HepG2 (cell line): ENCODE data around the gene ARHGAP5. TPM values are rescaled to one million over a fixed set of nuclear protein-coding genes. Genes with fewer than 3 reads are reported as not detected.

Experiments
- ATF7-NPFF ChIP-seq: sonication (generic); formaldehyde crosslinking; IDR thresholded peaks from 2 replicates; pipeline ENCODE4 v1.8.1; 2023; ENCODE audit warnings: mild to moderate bottlenecking, low read depth, missing genetic modification reagents, moderate library complexity
- DDIT3 ChIP-seq: sonication (generic); formaldehyde crosslinking; IDR thresholded peaks from 2 replicates; pipeline ENCODE4 v1.4.0; 2020; ENCODE audit warnings: mild to moderate bottlenecking, missing genetic modification reagents
- HNF1B ChIP-seq: sonication (generic); formaldehyde crosslinking; IDR thresholded peaks from 2 replicates; pipeline ENCODE4 v1.5.1; 2020; ENCODE audit warnings: mild to moderate bottlenecking, moderate library complexity, missing genetic modification reagents
- KLF13 ChIP-seq: sonication (generic); formaldehyde crosslinking; IDR thresholded peaks from 2 replicates; pipeline ENCODE4 v1.4.0; 2020; ENCODE audit warnings: mild to moderate bottlenecking, missing genetic modification reagents
- PITX1 ChIP-seq: sonication (generic); formaldehyde crosslinking; IDR thresholded peaks from 2 replicates; pipeline ENCODE4 v1.5.1; 2020; ENCODE audit warnings: mild to moderate bottlenecking, missing genetic modification reagents
- TBX3 ChIP-seq: fragments of 450-650 bp; IDR thresholded peaks from 2 replicates; pipeline ENCODE4 v1.6.1; 2017; ENCODE audit warnings: antibody characterized with exemption, mild to moderate bottlenecking, inconsistent platforms, borderline replicate concordance
- YEATS4 ChIP-seq: sonication (generic); formaldehyde crosslinking; IDR thresholded peaks from 2 replicates; pipeline ENCODE4 v1.4.0; 2020; ENCODE audit warnings: missing genetic modification reagents, borderline replicate concordance
- ZBTB39 ChIP-seq: sonication (generic); formaldehyde crosslinking; IDR thresholded peaks from 2 replicates; pipeline ENCODE4 v1.5.0; 2020; ENCODE audit warnings: missing genetic modification reagents
- ZHX1 ChIP-seq: sonication (generic); formaldehyde crosslinking; IDR thresholded peaks from 2 replicates; pipeline ENCODE4 v1.8.1; 2022; ENCODE audit warnings: low read depth, mild to moderate bottlenecking, missing genetic modification reagents
- ZNF777 ChIP-seq: sonication (generic); formaldehyde crosslinking; IDR thresholded peaks from 2 replicates; pipeline ENCODE4 v1.4.0; 2020; ENCODE audit warnings: missing genetic modification reagents
- ZNF850 ChIP-seq: sonication (generic); formaldehyde crosslinking; conservative IDR thresholded peaks from 2 replicates; pipeline ENCODE4 v1.9.0; 2021; ENCODE audit warnings: mild to moderate bottlenecking, missing genetic modification reagents
- polyA plus RNA-seq, 8 experiments: library from polyadenylated mRNA; depleted of rRNA in 3 of 8; stranded (reverse) in 7 of 8; unstranded in 1 of 8; fragments of >200 nt; fragmentation: Illumina TruSeq in 4 of 8; extraction: Trizol in 4 of 8; gene quantifications; 2 replicates each; pipeline versions ENCODE4 v1.2.1 to v1.2.3, GENCODE V29; 2011 to 2016; ENCODE audit warnings: low read depth in 4 of 8, missing spikeins in 1 of 8, mixed read lengths in 1 of 8; ENCODE audit not compliant: insufficient read depth in 1 of 8
- total RNA-seq, 5 experiments: library from RNA; depleted of rRNA; stranded (reverse); fragments of >200 nt; fragmentation: Illumina TruSeq; extraction: Trizol; gene quantifications; 2 replicates each; pipeline ENCODE4 v1.2.3, GENCODE V29; 2016; ENCODE audit warnings: low read depth in 1 of 5
- TF ChIP-seq, protein P1 (sequence below): sonication (generic); formaldehyde crosslinking; IDR thresholded peaks from 2 replicates; pipeline ENCODE4 v1.5.0; 2020; ENCODE audit warnings: missing genetic modification reagents
- TF ChIP-seq, protein P2 (sequence below): sonication (generic); formaldehyde crosslinking; conservative IDR thresholded peaks from 2 replicates; pipeline ENCODE4 v1.8.1; 2023; ENCODE audit warnings: missing genetic modification reagents
- TF ChIP-seq, protein P3 (sequence below): sonication (generic); formaldehyde crosslinking; IDR thresholded peaks from 2 replicates; pipeline ENCODE4 v1.4.0; 2020; ENCODE audit warnings: missing genetic modification reagents, borderline replicate concordance
- TF ChIP-seq, protein P4 (sequence below): sonication (generic); formaldehyde crosslinking; IDR thresholded peaks from 2 replicates; pipeline ENCODE4 v1.4.0; 2020; ENCODE audit warnings: missing genetic modification reagents, mild to moderate bottlenecking, borderline replicate concordance

ARHGAP5 gene
- total and polyA plus RNA-seq, 2 of the 13 experiments (the other 11 are each of a cell fraction or from before 2014, with no cell fraction given) = 33.7 to 144 TPM

GRCh38 chr14:32200368-32201192 lies 123.5 kb downstream of the ARHGAP5 start (continued):
- TF ChIP-seq KLF13 (CRISPR knock-in tag) (no peak), ZBTB39 (CRISPR knock-in tag) (no peak), ZHX1 (CRISPR knock-in tag) (no peak), YEATS4 (CRISPR knock-in tag) (no peak), ATF7-NPFF (CRISPR knock-in tag) (no peak), DDIT3 (CRISPR knock-in tag) (0 out of 2 replicates have a peak, but pooled peaks have one; percentile 27), TBX3 (no peak), PITX1 (CRISPR knock-in tag) (no peak), ZNF850 (CRISPR knock-in tag) (0 out of 2 replicates have a peak, but pooled peaks have one; percentile 5), HNF1B (CRISPR knock-in tag) (no peak), ZNF777 (CRISPR knock-in tag) (no peak)
- TF ChIP-seq, protein P1, sequence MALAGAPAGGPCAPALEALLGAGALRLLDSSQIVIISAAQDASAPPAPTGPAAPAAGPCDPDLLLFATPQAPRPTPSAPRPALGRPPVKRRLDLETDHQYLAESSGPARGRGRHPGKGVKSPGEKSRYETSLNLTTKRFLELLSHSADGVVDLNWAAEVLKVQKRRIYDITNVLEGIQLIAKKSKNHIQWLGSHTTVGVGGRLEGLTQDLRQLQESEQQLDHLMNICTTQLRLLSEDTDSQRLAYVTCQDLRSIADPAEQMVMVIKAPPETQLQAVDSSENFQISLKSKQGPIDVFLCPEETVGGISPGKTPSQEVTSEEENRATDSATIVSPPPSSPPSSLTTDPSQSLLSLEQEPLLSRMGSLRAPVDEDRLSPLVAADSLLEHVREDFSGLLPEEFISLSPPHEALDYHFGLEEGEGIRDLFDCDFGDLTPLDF (CRISPR knock-in tag) = 0 out of 2 replicates have a peak, but pooled peaks have one; percentile 18
- TF ChIP-seq, protein P2, sequence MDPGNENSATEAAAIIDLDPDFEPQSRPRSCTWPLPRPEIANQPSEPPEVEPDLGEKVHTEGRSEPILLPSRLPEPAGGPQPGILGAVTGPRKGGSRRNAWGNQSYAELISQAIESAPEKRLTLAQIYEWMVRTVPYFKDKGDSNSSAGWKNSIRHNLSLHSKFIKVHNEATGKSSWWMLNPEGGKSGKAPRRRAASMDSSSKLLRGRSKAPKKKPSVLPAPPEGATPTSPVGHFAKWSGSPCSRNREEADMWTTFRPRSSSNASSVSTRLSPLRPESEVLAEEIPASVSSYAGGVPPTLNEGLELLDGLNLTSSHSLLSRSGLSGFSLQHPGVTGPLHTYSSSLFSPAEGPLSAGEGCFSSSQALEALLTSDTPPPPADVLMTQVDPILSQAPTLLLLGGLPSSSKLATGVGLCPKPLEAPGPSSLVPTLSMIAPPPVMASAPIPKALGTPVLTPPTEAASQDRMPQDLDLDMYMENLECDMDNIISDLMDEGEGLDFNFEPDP (CRISPR knock-in tag) = no peak
- TF ChIP-seq, protein P3, sequence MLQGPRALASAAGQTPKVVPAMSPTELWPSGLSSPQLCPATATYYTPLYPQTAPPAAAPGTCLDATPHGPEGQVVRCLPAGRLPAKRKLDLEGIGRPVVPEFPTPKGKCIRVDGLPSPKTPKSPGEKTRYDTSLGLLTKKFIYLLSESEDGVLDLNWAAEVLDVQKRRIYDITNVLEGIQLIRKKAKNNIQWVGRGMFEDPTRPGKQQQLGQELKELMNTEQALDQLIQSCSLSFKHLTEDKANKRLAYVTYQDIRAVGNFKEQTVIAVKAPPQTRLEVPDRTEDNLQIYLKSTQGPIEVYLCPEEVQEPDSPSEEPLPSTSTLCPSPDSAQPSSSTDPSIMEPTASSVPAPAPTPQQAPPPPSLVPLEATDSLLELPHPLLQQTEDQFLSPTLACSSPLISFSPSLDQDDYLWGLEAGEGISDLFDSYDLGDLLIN (CRISPR knock-in tag) = no peak; the same call in 1 of the 2 replicates
- TF ChIP-seq, protein P4, sequence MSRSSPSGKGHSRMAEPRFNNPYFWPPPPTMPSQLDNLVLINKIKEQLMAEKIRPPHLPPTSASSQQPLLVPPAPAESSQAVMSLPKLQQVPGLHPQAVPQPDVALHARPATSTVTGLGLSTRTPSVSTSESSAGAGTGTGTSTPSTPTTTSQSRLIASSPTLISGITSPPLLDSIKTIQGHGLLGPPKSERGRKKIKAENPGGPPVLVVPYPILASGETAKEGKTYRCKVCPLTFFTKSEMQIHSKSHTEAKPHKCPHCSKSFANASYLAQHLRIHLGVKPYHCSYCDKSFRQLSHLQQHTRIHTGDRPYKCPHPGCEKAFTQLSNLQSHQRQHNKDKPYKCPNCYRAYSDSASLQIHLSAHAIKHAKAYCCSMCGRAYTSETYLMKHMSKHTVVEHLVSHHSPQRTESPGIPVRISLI (CRISPR knock-in tag) = 0 out of 2 replicates have a peak, but pooled peaks have one; percentile 9
